Mesenteric fat pad (tissue), 1 donor: ENCODE results near the gene SLC25A1. TPM values are rescaled to one million over a fixed set of nuclear protein-coding genes. Genes with fewer than 3 reads are reported as not detected.

Experiments used
- DNase-seq: peaks from one replicate; pipeline ENCODE4 v3.0.0-alpha.2; 2020; ENCODE audit warnings: low spot score
- total RNA-seq: library from RNA; stranded (reverse); fragmentation: NEBNext Ultra II Directional; extraction: Animal tissue kit (Norgen Biotek cat#: 25700); gene quantifications from one replicate; pipeline ENCODE4 v1.2.1, GENCODE V29; 2021
- donor health status: DM: yes; HTN: yes; CAD: no.

SLC25A1 gene
- total RNA-seq, 1 donor from 2014 or later, result 171 TPM

DNA sequence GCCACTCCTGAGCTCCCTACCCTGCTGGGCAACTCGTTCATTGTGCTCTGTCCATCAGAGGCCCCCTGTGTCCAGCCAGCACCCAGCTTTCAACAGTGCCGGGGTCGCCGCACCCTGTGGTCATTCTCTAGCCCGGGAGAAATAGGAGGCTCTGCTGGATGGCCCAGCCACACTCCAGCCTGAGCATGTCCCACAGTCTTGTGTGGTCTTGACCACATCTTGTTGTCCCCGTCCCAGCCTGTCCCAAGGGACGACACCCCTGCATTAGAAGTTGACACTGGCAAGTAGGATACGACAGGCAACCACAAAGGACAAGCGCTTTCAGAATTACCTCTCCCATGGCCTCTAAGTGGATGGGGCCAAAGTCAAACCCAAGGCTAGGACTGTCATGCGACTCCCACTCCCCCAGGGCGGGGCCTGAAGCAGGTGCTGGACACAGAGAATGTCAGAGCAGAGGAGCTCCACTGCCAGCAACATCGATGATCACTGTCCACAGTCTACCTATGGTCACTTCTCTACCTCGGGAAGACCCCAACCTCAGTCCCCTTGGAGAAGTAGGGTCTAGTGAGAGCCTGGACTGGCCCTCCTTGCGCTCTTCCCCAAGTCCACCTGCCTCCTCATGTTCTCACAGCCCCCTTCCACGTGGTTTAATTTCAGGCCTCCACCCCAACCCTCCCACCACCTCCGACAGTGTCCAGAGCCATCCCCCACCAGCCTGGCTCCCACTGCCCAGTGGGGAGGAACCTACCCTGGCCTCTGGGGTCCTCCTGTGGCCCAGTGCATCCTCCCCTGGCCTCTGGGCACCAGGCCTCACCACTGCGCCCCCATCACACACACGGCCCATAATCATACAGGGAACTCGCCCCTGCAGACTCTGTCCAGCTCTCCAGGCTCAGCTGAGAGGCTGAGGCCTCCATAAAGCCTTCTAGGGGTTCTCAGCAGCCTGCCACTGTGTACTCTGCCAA is 51.9 kb downstream of the SLC25A1 start:
- no peak for DNase-seq

Other genes with a start within 250 kb of the SLC25A1 start
- gene PRODH, start 242.4 kb downstream of the SLC25A1 start, total RNA-seq, result 2.5 TPM
- 30.2 TPM for gene DGCR2, start 56.3 kb downstream of the SLC25A1 start, total RNA-seq
- gene TSSK2, start 47.4 kb downstream of the SLC25A1 start, total RNA-seq, result not detected
- gene ESS2, start 34.1 kb downstream of the SLC25A1 start, total RNA-seq, result 10.9 TPM
- not detected for gene GSC2, start 28.4 kb downstream of the SLC25A1 start, total RNA-seq
- gene CLTCL1, start 113.0 kb upstream of the SLC25A1 start, total RNA-seq, result 10.9 TPM